Tibial artery (tissue), 4 donors: ENCODE data around the gene PNPLA7.

Source experiments
- DNase-seq, 2 donors: peaks; one replicate each; pipeline ENCODE4 v3.0.0-alpha.2; 2019
- H3K27ac ChIP-seq, 2 donors: fragments of 200-600 bp; sonication (generic) in 1 of 2; 1 replicate in 1 of 2; 2 replicates in 1 of 2; pipeline ENCODE4 v1.5.1; 2018 to 2019; ENCODE audit warnings: mild to moderate bottlenecking in 1 of 2
- H3K27me3 ChIP-seq, 2 donors: fragments of 200-600 bp; sonication (generic) in 1 of 2; one replicate each; pipeline versions ENCODE4 v1.5.1 to v1.6.0; 2016 to 2019
- H3K36me3 ChIP-seq, 3 donors: fragments of 200-600 bp; sonication (generic) in 2 of 3; one replicate each; pipeline ENCODE4 v1.5.1; 2016 to 2019; ENCODE audit warnings: mild to moderate bottlenecking in 2 of 3
- H3K4me1 ChIP-seq, 4 donors: fragments of 200-600 bp; sonication (generic) in 2 of 4; 1 replicate in 3 of 4; 2 replicates in 1 of 4; pipeline ENCODE4 v1.5.1; 2016 to 2019
- H3K4me3 ChIP-seq, 2 donors: fragments of 200-600 bp; sonication (generic) in 1 of 2; 1 replicate in 1 of 2; 2 replicates in 1 of 2; pipeline ENCODE4 v1.5.1; 2018 to 2019; ENCODE audit warnings: mild to moderate bottlenecking in 2 of 2
- H3K9me3 ChIP-seq, 3 donors: fragments of 200-600 bp; sonication (generic) in 1 of 3; one replicate each; pipeline ENCODE4 v1.5.1; 2016 to 2019
- intact Hi-C: fragments of 100-400 bp; cut with DNase I; formaldehyde crosslinking; loops from one replicate; pipeline ENCODE4 v1.15.0; 2023; ENCODE audit warnings: low total_unique reads
- TF ChIP-seq, protein P1 (sequence below), 2 experiments: fragments of 200-600 bp in 1 of 2; fragments of 450-650 bp in 1 of 2; IDR thresholded peaks; one replicate each; pipeline ENCODE4 v1.5.1; 2017 to 2019; ENCODE audit warnings: antibody characterized with exemption in 2 of 2, mild to moderate bottlenecking in 1 of 2, moderate library complexity in 1 of 2

PNPLA7 gene

GRCh38 chr9:137509198-137509597, 41.0 kb downstream of the PNPLA7 start:
- peaks cover 0 to 43% (median 4%) of the 10 kb centered on the region in 3 donors for H3K36me3 ChIP-seq
- intact Hi-C loops, result no loop called here
- TF ChIP-seq, protein P1, sequence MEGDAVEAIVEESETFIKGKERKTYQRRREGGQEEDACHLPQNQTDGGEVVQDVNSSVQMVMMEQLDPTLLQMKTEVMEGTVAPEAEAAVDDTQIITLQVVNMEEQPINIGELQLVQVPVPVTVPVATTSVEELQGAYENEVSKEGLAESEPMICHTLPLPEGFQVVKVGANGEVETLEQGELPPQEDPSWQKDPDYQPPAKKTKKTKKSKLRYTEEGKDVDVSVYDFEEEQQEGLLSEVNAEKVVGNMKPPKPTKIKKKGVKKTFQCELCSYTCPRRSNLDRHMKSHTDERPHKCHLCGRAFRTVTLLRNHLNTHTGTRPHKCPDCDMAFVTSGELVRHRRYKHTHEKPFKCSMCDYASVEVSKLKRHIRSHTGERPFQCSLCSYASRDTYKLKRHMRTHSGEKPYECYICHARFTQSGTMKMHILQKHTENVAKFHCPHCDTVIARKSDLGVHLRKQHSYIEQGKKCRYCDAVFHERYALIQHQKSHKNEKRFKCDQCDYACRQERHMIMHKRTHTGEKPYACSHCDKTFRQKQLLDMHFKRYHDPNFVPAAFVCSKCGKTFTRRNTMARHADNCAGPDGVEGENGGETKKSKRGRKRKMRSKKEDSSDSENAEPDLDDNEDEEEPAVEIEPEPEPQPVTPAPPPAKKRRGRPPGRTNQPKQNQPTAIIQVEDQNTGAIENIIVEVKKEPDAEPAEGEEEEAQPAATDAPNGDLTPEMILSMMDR (IDR thresholded peaks at IDR 0.05), result no peak
- no peaks in the 10 kb centered on the region for H3K9me3 ChIP-seq
- no peak overlapping the region for H3K4me3 ChIP-seq
- no peak for DNase-seq
- no peak overlapping the region for H3K27ac ChIP-seq
- H3K27me3 ChIP-seq, result no peaks in the 10 kb centered on the region
- H3K4me1 ChIP-seq, result no peaks in the 10 kb centered on the region

DNA sequence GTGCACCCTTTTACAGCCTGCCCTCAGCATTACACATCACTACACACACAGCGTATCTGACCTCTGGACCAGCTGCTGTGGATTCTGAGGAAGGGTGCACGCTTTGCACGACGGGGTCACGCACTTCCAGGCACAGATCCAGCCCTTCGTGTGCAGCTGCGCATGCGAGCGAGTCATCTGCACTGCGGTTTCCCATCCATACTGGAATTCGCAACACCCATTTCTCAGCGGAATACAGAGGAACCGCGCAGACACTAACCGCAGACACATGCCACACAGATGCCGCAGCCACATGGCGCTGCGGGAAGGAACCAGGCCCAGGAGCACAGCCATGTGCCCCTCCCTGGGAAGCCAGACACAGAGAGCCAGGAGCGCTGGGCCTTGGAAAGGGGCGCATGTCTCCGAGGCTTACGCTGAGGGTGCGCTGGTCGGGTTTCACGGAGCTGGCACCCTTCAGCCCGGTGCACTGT, 43.5 kb downstream of the PNPLA7 start:
- Histone ChIP-seq H3K27me3 (no peaks in the 10 kb centered on the region), H3K4me3 (no peak overlapping the region), H3K4me1 (no peaks in the 10 kb centered on the region), H3K9me3 (no peaks in the 10 kb centered on the region), H3K27ac (no peak overlapping the region), H3K36me3 (peaks cover 0 to 34% (median 4%) of the 10 kb centered on the region in 3 donors)
- DNase-seq, result no peak
- intact Hi-C loops, result no loop called here
- TF ChIP-seq, protein P1 (IDR thresholded peaks at IDR 0.05), result no peak

DNA sequence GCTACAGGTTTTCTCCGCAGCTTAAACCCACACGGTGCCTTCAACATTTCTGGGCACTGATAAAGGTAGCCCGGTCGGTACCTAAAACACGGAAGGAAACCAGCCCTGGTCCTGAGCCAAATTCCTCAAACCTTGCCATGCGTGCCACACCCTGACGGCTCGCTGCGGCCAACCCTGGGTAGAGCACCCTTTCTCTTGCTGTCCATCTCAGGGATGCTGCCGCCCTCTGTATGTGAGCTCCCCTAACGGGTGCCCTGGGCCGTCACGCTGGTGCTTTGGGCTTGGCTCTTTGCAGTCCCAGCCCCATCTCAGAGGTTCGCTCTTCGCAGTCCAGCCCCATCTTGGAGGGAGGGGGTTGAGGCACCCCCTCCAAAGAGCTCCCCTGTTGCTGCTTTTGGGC, 43.9 kb downstream of the PNPLA7 start:
- no peak for DNase-seq
- H3K36me3 ChIP-seq, result peaks cover 0 to 32% (median 7%) of the 10 kb centered on the region in 3 donors
- H3K9me3 ChIP-seq, result no peaks in the 10 kb centered on the region
- H3K4me1 ChIP-seq, result no peaks in the 10 kb centered on the region
- TF ChIP-seq, protein P1 (IDR thresholded peaks at IDR 0.05), result no peak
- H3K4me3 ChIP-seq, result no peak overlapping the region
- intact Hi-C loops, result no loop called here
- H3K27ac ChIP-seq, result no peak overlapping the region
- no peaks in the 10 kb centered on the region for H3K27me3 ChIP-seq

- TF ChIP-seq, protein P1 (IDR thresholded peaks at IDR 0.05), result no peak
- Histone ChIP-seq H3K9me3 (no peaks in the 10 kb centered on the region), H3K4me3 (no peak overlapping the region), H3K36me3 (peaks cover 0 to 36% (median 13%) of the 10 kb centered on the region in 3 donors), H3K27ac (no peak overlapping the region), H3K4me1 (no peaks in the 10 kb centered on the region), H3K27me3 (no peaks in the 10 kb centered on the region)
- DNase-seq, result no peak
- intact Hi-C loops, result no loop called here
These were observed 44.6 kb downstream of the PNPLA7 start for GRCh38 chr9:137505421-137506140.

DNA sequence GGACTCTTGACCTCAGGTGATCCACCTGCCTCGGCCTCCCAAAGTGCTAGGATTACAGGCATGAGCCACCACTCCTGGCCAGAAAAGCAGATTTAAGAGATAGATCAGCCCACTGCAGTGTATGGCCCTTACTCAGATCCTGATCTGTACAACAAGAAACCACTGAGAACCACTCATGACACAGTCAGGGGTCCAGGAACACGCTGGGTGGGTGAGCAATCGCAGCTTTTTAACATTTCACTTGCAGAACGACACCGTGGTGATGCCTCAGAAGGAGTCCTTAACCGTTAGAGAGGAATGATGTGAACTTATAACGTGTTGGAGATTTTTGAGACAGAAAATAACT, 45.8 kb downstream of the PNPLA7 start:
- Histone ChIP-seq H3K4me1 (no peaks in the 10 kb centered on the region), H3K27ac (no peak overlapping the region), H3K9me3 (no peaks in the 10 kb centered on the region), H3K4me3 (no peak overlapping the region), H3K36me3 (peaks cover 0 to 44% (median 19%) of the 10 kb centered on the region in 3 donors), H3K27me3 (no peaks in the 10 kb centered on the region)
- no peak for DNase-seq
- intact Hi-C loops, result no loop called here
- TF ChIP-seq, protein P1 (IDR thresholded peaks at IDR 0.05), result no peak
